Measurements from ENCODE around the gene FAM25A.

DNA sequence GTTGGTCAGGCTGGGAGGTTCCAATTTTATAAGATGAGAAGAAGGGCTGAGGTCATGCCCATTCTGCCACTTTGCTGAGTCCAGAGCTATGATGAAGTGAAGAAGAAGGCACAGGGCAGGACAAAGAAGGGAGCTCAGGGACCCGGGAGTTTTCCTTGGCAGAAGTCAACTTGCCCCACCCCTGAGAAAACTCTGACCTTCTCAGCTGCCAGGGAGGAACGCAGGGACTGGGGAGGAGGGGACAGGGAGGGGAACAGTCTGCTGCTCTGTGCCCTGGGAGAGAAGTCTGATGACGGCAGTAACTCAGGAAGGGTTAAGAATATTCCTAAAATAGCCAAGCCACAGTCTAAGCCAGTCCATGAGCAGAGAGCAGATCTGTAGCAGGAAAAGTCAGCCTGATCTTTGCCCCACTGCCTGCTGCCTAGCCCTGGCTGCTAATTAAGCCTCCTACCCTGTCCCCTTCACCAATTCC, 40.1 kb upstream of the FAM25A start:
- TF ChIP-seq POLR2A (IDR thresholded peaks at IDR 0.05; ENCODE audit: low read depth, low read length) (no peak), POLR2AphosphoS5 (IDR thresholded peaks at IDR 0.05; ENCODE audit: insufficient read depth, low read depth, low read length) (no peak), FOS (IDR thresholded peaks at IDR 0.05; ENCODE audit: borderline replicate concordance, insufficient read depth, low read length) (no peak), EZH2 (IDR thresholded peaks at IDR 0.05; ENCODE audit: borderline replicate concordance, low read depth, low read length, severe bottlenecking) (no peak), MYC (IDR thresholded peaks at IDR 0.05; ENCODE audit: low read depth, low read length) (no peak), GATA2 (IDR thresholded peaks at IDR 0.05; ENCODE audit: insufficient read depth, insufficient read length, low read depth, low read length) (no peak), JUN (IDR thresholded peaks at IDR 0.05; ENCODE audit: borderline replicate concordance, insufficient read depth, insufficient read length, low read depth) (no peak)
- TF ChIP-seq, protein P1, sequence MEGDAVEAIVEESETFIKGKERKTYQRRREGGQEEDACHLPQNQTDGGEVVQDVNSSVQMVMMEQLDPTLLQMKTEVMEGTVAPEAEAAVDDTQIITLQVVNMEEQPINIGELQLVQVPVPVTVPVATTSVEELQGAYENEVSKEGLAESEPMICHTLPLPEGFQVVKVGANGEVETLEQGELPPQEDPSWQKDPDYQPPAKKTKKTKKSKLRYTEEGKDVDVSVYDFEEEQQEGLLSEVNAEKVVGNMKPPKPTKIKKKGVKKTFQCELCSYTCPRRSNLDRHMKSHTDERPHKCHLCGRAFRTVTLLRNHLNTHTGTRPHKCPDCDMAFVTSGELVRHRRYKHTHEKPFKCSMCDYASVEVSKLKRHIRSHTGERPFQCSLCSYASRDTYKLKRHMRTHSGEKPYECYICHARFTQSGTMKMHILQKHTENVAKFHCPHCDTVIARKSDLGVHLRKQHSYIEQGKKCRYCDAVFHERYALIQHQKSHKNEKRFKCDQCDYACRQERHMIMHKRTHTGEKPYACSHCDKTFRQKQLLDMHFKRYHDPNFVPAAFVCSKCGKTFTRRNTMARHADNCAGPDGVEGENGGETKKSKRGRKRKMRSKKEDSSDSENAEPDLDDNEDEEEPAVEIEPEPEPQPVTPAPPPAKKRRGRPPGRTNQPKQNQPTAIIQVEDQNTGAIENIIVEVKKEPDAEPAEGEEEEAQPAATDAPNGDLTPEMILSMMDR (IDR thresholded peaks at IDR 0.05; ENCODE audit: extremely low read depth in 1 of 2, insufficient read depth in 1 of 2, low read depth in 1 of 2, low read length in 2 of 2), result no peak
- TF ChIP-seq, protein P2, sequence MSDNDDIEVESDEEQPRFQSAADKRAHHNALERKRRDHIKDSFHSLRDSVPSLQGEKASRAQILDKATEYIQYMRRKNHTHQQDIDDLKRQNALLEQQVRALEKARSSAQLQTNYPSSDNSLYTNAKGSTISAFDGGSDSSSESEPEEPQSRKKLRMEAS (IDR thresholded peaks at IDR 0.05; ENCODE audit: insufficient read depth, insufficient read length), result no peak
